ENCODE results near the gene SIRPB2. TPM values are rescaled to one million over a fixed set of nuclear protein-coding genes. Genes with fewer than 3 reads are reported as not detected.

The SIRPB2 gene
- total and polyA plus RNA-seq, 2 donors (not counting 1 experiment from before 2014, with no cell fraction given), result not detected

DNA sequence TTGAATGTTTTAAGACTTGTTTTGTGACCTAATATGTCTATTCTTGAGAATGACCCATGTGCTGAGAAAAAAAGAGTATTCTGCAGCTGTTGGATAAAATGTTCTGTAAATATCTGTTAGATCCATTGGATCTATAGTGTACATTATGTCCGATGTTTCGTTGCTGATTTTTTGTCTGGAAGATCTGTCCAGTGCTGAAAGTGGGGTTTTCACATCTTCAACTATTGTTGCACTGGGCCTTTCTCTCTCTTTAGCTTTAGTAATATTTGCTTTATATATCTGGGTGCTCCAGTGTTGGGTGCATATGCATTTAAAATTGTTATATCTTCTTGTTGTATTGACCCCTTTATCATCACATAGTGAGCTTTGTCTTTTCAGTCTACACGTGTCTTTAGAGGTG, 5.7 kb upstream of the SIRPB2 start:
- Histone ChIP-seq H3K27ac (ENCODE audit: insufficient read depth, low read length) (no peak overlapping the region), H3K4me3 (replicated peaks in 1 of 4; ENCODE audit: control extremely low read depth in 1 of 4, insufficient read depth in 1 of 4, low read depth in 3 of 4, low read length in 4 of 4) (no peak overlapping the region), H3K9me3 (ENCODE audit: control insufficient read depth, insufficient read depth, low read depth, low read length) (no peaks in the 10 kb centered on the region), H3K27me3 (ENCODE audit: control insufficient read depth, insufficient read depth, low read length) (peaks cover 10% of the 10 kb centered on the region), H3K36me3 (ENCODE audit: control insufficient read depth, insufficient read depth, low read length) (no peaks in the 10 kb centered on the region), H3K4me1 (ENCODE audit: control insufficient read depth, extremely low read depth, insufficient read depth, low read length) (no peaks in the 10 kb centered on the region), H3K9ac (ENCODE audit: insufficient read depth, low read length) (no peak overlapping the region), H4K20me1 (ENCODE audit: control insufficient read depth, extremely low read depth, insufficient read depth, low read length) (no peaks in the 10 kb centered on the region), H3K79me2 (ENCODE audit: control insufficient read depth, insufficient read depth, low read length) (no peaks in the 10 kb centered on the region), H3K4me2 (ENCODE audit: extremely low read depth, insufficient read depth, low read length) (no peak overlapping the region), H2AFZ (ENCODE audit: low read length) (no peak overlapping the region)
- TF ChIP-seq, protein P1, sequence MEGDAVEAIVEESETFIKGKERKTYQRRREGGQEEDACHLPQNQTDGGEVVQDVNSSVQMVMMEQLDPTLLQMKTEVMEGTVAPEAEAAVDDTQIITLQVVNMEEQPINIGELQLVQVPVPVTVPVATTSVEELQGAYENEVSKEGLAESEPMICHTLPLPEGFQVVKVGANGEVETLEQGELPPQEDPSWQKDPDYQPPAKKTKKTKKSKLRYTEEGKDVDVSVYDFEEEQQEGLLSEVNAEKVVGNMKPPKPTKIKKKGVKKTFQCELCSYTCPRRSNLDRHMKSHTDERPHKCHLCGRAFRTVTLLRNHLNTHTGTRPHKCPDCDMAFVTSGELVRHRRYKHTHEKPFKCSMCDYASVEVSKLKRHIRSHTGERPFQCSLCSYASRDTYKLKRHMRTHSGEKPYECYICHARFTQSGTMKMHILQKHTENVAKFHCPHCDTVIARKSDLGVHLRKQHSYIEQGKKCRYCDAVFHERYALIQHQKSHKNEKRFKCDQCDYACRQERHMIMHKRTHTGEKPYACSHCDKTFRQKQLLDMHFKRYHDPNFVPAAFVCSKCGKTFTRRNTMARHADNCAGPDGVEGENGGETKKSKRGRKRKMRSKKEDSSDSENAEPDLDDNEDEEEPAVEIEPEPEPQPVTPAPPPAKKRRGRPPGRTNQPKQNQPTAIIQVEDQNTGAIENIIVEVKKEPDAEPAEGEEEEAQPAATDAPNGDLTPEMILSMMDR (conservative IDR thresholded peaks at IDR 0.05 in 1 of 2, IDR thresholded peaks at IDR 0.05 in 1 of 2; ENCODE audit: low read depth in 1 of 2, low read length in 2 of 2), result no peak
- no peak for TF ChIP-seq EZH2 (IDR thresholded peaks at IDR 0.05; ENCODE audit: low read length, missing control alignments)
- no peak for DNase-seq (ENCODE audit: low read depth in 2 of 2)

DNA sequence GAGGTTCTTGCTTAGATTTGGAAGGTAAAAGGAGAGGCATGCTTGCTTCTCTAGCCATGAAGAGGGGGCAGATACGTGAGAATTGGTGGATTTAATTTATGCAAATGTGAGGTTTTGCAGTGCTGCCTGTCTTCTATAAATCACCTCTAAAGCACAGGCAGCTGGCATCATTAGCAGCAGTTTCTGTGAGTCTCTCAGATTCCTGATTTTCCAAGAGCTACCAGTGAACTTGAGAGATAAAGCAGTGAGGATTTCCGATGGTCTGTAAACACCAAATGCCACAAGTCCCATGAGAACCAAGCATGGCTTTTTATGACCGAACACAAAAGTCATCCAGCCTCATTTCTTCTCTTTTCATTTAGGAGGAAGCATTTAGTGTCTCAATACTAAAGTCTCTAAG, 3.2 kb upstream of the SIRPB2 start:
- Histone ChIP-seq H3K9me3 (ENCODE audit: control insufficient read depth, insufficient read depth, low read depth, low read length) (no peaks in the 10 kb centered on the region), H3K27ac (ENCODE audit: insufficient read depth, low read length) (no peak overlapping the region), H4K20me1 (ENCODE audit: control insufficient read depth, extremely low read depth, insufficient read depth, low read length) (no peaks in the 10 kb centered on the region), H3K9ac (ENCODE audit: insufficient read depth, low read length) (no peak overlapping the region), H3K36me3 (ENCODE audit: control insufficient read depth, insufficient read depth, low read length) (no peaks in the 10 kb centered on the region), H2AFZ (ENCODE audit: low read length) (no peak overlapping the region), H3K4me2 (ENCODE audit: extremely low read depth, insufficient read depth, low read length) (no peak overlapping the region), H3K27me3 (ENCODE audit: control insufficient read depth, insufficient read depth, low read length) (peaks cover 9% of the 10 kb centered on the region), H3K4me3 (replicated peaks in 1 of 4; ENCODE audit: control extremely low read depth in 1 of 4, insufficient read depth in 1 of 4, low read depth in 3 of 4, low read length in 4 of 4) (no peak overlapping the region), H3K4me1 (ENCODE audit: control insufficient read depth, extremely low read depth, insufficient read depth, low read length) (no peaks in the 10 kb centered on the region), H3K79me2 (ENCODE audit: control insufficient read depth, insufficient read depth, low read length) (no peaks in the 10 kb centered on the region)
- TF ChIP-seq, protein P1 (conservative IDR thresholded peaks at IDR 0.05 in 1 of 2, IDR thresholded peaks at IDR 0.05 in 1 of 2; ENCODE audit: low read depth in 1 of 2, low read length in 2 of 2), result no peak
- no peak for TF ChIP-seq EZH2 (IDR thresholded peaks at IDR 0.05; ENCODE audit: low read length, missing control alignments)
- no peak for DNase-seq (ENCODE audit: low read depth in 2 of 2)

DNA sequence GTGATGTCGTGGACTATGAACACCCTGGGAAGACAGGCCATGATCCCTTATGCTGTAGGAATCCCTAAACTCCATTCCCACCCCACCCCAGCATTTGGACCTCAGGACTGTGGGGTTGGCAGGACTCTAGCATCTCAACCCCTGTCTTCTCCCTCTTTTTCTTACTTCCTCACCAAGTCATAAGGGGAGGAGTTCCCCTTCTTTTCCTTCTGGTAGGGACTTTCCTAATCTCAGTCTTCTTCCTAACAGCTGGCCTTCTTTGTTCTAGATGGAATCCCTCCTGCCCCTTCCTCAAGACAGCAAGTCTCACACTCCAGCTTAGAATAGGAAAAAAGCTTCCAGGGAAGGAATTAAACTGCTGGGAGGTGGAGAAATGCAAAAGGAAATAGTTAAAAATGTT, 2.3 kb upstream of the SIRPB2 start:
- H3K79me2 ChIP-seq (ENCODE audit: control insufficient read depth, insufficient read depth, low read length), result no peaks in the 10 kb centered on the region
- no peak overlapping the region for H3K4me2 ChIP-seq (ENCODE audit: extremely low read depth, insufficient read depth, low read length)
- peaks cover 12% of the 10 kb centered on the region for H3K27me3 ChIP-seq (ENCODE audit: control insufficient read depth, insufficient read depth, low read length)
- no peak overlapping the region for H2AFZ ChIP-seq (ENCODE audit: low read length)
- H3K4me3 ChIP-seq (replicated peaks in 1 of 4; ENCODE audit: control extremely low read depth in 1 of 4, insufficient read depth in 1 of 4, low read depth in 3 of 4, low read length in 4 of 4), result no peak overlapping the region
- no peaks in the 10 kb centered on the region for H3K4me1 ChIP-seq (ENCODE audit: control insufficient read depth, extremely low read depth, insufficient read depth, low read length)
- H4K20me1 ChIP-seq (ENCODE audit: control insufficient read depth, extremely low read depth, insufficient read depth, low read length), result no peaks in the 10 kb centered on the region
- no peaks in the 10 kb centered on the region for H3K36me3 ChIP-seq (ENCODE audit: control insufficient read depth, insufficient read depth, low read length)
- no peak overlapping the region for H3K27ac ChIP-seq (ENCODE audit: insufficient read depth, low read length)
- DNase-seq (ENCODE audit: low read depth in 2 of 2), result no peak
- TF ChIP-seq, protein P1 (conservative IDR thresholded peaks at IDR 0.05 in 1 of 2, IDR thresholded peaks at IDR 0.05 in 1 of 2; ENCODE audit: low read depth in 1 of 2, low read length in 2 of 2), result no peak
- no peak for TF ChIP-seq EZH2 (IDR thresholded peaks at IDR 0.05; ENCODE audit: low read length, missing control alignments)
- no peak overlapping the region for H3K9ac ChIP-seq (ENCODE audit: insufficient read depth, low read length)
- no peaks in the 10 kb centered on the region for H3K9me3 ChIP-seq (ENCODE audit: control insufficient read depth, insufficient read depth, low read depth, low read length)

All from fibroblast of lung (primary cell).